VCaP (cell line): ENCODE measurements around the gene FMN1.

ENCODE experiments used
- H3K27ac ChIP-seq: fragments of 450-650 bp; 2 replicates; pipeline ENCODE4 v1.5.1; 2017
- CTCF ChIP-seq: fragments of 450-650 bp; conservative IDR thresholded peaks from 2 replicates; pipeline ENCODE4 v1.5.1; 2017; ENCODE audit warnings: mild to moderate bottlenecking, moderate library complexity

FMN1 gene

GRCh38 chr15:33026614-33027013 is 167.9 kb downstream of the FMN1 start:
- H3K27ac ChIP-seq = peak overlapping the region; percentile 93
- TF ChIP-seq CTCF = no peak

GRCh38 chr15:33022629-33023028 is 171.9 kb downstream of the FMN1 start:
- peak overlapping the region; percentile 88 for H3K27ac ChIP-seq
- TF ChIP-seq CTCF = no peak

- peak; percentile 80 for TF ChIP-seq CTCF
- H3K27ac ChIP-seq = peak overlapping the region; percentile 88
These were observed 172.6 kb downstream of the FMN1 start for GRCh38 chr15:33021806-33022389.

GRCh38 chr15:33019354-33019981 is 175.0 kb downstream of the FMN1 start:
- TF ChIP-seq CTCF = no peak
- no peak overlapping the region for H3K27ac ChIP-seq

GRCh38 chr15:33016405-33017024 is 178.0 kb downstream of the FMN1 start:
- peak overlapping the region; percentile 0; the same call in 1 of the 2 replicates for H3K27ac ChIP-seq
- no peak for TF ChIP-seq CTCF

- TF ChIP-seq CTCF = no peak
- no peak overlapping the region for H3K27ac ChIP-seq
These were observed 179.9 kb downstream of the FMN1 start for GRCh38 chr15:33014586-33014985.

- no peak overlapping the region for H3K27ac ChIP-seq
- TF ChIP-seq CTCF = no peak
These were observed 180.6 kb downstream of the FMN1 start for GRCh38 chr15:33013827-33014445.
